ENCODE measurements around the gene PXMP4. TPM values are rescaled to one million over a fixed set of nuclear protein-coding genes. Genes with fewer than 3 reads are reported as not detected.

PXMP4 gene
- total and polyA plus RNA-seq, 2 experiments from 2014 or later = 5.9 to 14.1 TPM

GRCh38 chr20:33719277-33719988 is 677 bp downstream of the PXMP4 start:
- Histone ChIP-seq H3K36me3 (ENCODE audit: low read depth) (no peaks in the 10 kb centered on the region), H2AFZ (peak overlapping the region; percentile 90), H3K4me3 (peak overlapping the region; percentile 81), H3K27ac (peak overlapping the region; percentile 33; the same call in 1 of the 2 replicates), H4K20me1 (ENCODE audit: insufficient read depth) (no peaks in the 10 kb centered on the region), H3K4me1 (ENCODE audit: insufficient read depth) (no peaks in the 10 kb centered on the region), H3K9me3 (ENCODE audit: low read depth) (no peaks in the 10 kb centered on the region), H3K9me2 (ENCODE audit: insufficient read depth) (no peaks in the 10 kb centered on the region), H3K4me2 (ENCODE audit: unreplicated experiment) (peak overlapping the region; percentile 64), H3K79me2 (ENCODE audit: insufficient read depth) (0 out of 2 replicates have a peak, but pooled peaks cover 8% of the 10 kb centered on the region), H3K27me3 (replicated peaks; ENCODE audit: insufficient read depth) (no peaks in the 10 kb centered on the region), H3K9ac (peak overlapping the region; percentile 76), H3F3A (ENCODE audit: insufficient read depth) (no peaks in the 10 kb centered on the region)
- TF ChIP-seq EZH2 (IDR thresholded peaks at IDR 0.05; ENCODE audit: insufficient read depth, poor library complexity, severe bottlenecking) = no peak
- no peak for TF ChIP-seq EZH2phosphoT487 (IDR thresholded peaks at IDR 0.05; ENCODE audit: insufficient read depth, low read depth)
- WGBS, 2 experiments (ENCODE audit: low coverage in 1 of 2, low lambda C conversion rate in 2 of 2, missing lambda C conversion rate in 2 of 2) = 21 to 24% methylated on average over 13 of the region's 13 CpGs
- in situ Hi-C loops (cut with MboI) = no loop called here
- peak; percentile 26 for DNase-seq

- H4K20me1 ChIP-seq (ENCODE audit: insufficient read depth) = no peaks in the 10 kb centered on the region
- no peaks in the 10 kb centered on the region for H3K27me3 ChIP-seq (replicated peaks; ENCODE audit: insufficient read depth)
- no peak for DNase-seq
- H3K4me2 ChIP-seq (ENCODE audit: unreplicated experiment) = no peak overlapping the region
- no peaks in the 10 kb centered on the region for H3K9me3 ChIP-seq (ENCODE audit: low read depth)
- H3K27ac ChIP-seq = no peak overlapping the region
- TF ChIP-seq EZH2phosphoT487 (IDR thresholded peaks at IDR 0.05; ENCODE audit: insufficient read depth, low read depth) (no peak), EZH2 (IDR thresholded peaks at IDR 0.05; ENCODE audit: insufficient read depth, poor library complexity, severe bottlenecking) (no peak)
- 93% methylated on average over 2 of the region's 2 CpGs for WGBS, 2 experiments (ENCODE audit: low coverage in 1 of 2, low lambda C conversion rate in 2 of 2, missing lambda C conversion rate in 2 of 2)
- H3K4me3 ChIP-seq = no peak overlapping the region
- no peak overlapping the region for H2AFZ ChIP-seq
- no peak overlapping the region for H3K9ac ChIP-seq
- H3K9me2 ChIP-seq (ENCODE audit: insufficient read depth) = no peaks in the 10 kb centered on the region
- no peaks in the 10 kb centered on the region for H3K4me1 ChIP-seq (ENCODE audit: insufficient read depth)
- no peaks in the 10 kb centered on the region for H3K36me3 ChIP-seq (ENCODE audit: low read depth)
- 0 out of 2 replicates have a peak, but pooled peaks cover 8% of the 10 kb centered on the region for H3K79me2 ChIP-seq (ENCODE audit: insufficient read depth)
- in situ Hi-C loops (cut with MboI) = no loop called here
- no peaks in the 10 kb centered on the region for H3F3A ChIP-seq (ENCODE audit: insufficient read depth)
Measured at GRCh38 chr20:33716498-33716897, 3.6 kb downstream of the PXMP4 start.

GRCh38 chr20:33713865-33714367 is 6.2 kb downstream of the PXMP4 start:
- Histone ChIP-seq H2AFZ (no peak overlapping the region), H3K36me3 (ENCODE audit: low read depth) (no peaks in the 10 kb centered on the region), H3K27ac (no peak overlapping the region), H3K4me3 (no peak overlapping the region), H3K9me3 (ENCODE audit: low read depth) (no peaks in the 10 kb centered on the region), H3K27me3 (replicated peaks; ENCODE audit: insufficient read depth) (no peaks in the 10 kb centered on the region), H3K9me2 (ENCODE audit: insufficient read depth) (no peaks in the 10 kb centered on the region), H3F3A (ENCODE audit: insufficient read depth) (no peaks in the 10 kb centered on the region), H3K4me2 (ENCODE audit: unreplicated experiment) (no peak overlapping the region), H3K4me1 (ENCODE audit: insufficient read depth) (no peaks in the 10 kb centered on the region), H4K20me1 (ENCODE audit: insufficient read depth) (no peaks in the 10 kb centered on the region), H3K9ac (no peak overlapping the region), H3K79me2 (ENCODE audit: insufficient read depth) (0 out of 2 replicates have a peak, but pooled peaks cover 1% of the 10 kb centered on the region)
- no peak for TF ChIP-seq EZH2 (IDR thresholded peaks at IDR 0.05; ENCODE audit: insufficient read depth, poor library complexity, severe bottlenecking)
- no peak for TF ChIP-seq EZH2phosphoT487 (IDR thresholded peaks at IDR 0.05; ENCODE audit: insufficient read depth, low read depth)
- WGBS, 2 experiments (ENCODE audit: low coverage in 1 of 2, low lambda C conversion rate in 2 of 2, missing lambda C conversion rate in 2 of 2) = 82 to 87% methylated on average over 10 of the region's 10 CpGs
- in situ Hi-C loops (cut with MboI) = no loop called here
- no peak for DNase-seq

- TF ChIP-seq EZH2phosphoT487 (IDR thresholded peaks at IDR 0.05; ENCODE audit: insufficient read depth, low read depth) (no peak), EZH2 (IDR thresholded peaks at IDR 0.05; ENCODE audit: insufficient read depth, poor library complexity, severe bottlenecking) (no peak)
- no peak overlapping the region for H2AFZ ChIP-seq
- no peaks in the 10 kb centered on the region for H3K27me3 ChIP-seq (replicated peaks; ENCODE audit: insufficient read depth)
- H3F3A ChIP-seq (ENCODE audit: insufficient read depth) = no peaks in the 10 kb centered on the region
- no peaks in the 10 kb centered on the region for H3K9me2 ChIP-seq (ENCODE audit: insufficient read depth)
- in situ Hi-C loops (cut with MboI) = no loop called here
- H3K27ac ChIP-seq = no peak overlapping the region
- H4K20me1 ChIP-seq (ENCODE audit: insufficient read depth) = no peaks in the 10 kb centered on the region
- no peaks in the 10 kb centered on the region for H3K36me3 ChIP-seq (ENCODE audit: low read depth)
- H3K9me3 ChIP-seq (ENCODE audit: low read depth) = no peaks in the 10 kb centered on the region
- no peaks in the 10 kb centered on the region for H3K4me1 ChIP-seq (ENCODE audit: insufficient read depth)
- H3K4me3 ChIP-seq = no peak overlapping the region
- H3K9ac ChIP-seq = no peak overlapping the region
- H3K4me2 ChIP-seq (ENCODE audit: unreplicated experiment) = no peak overlapping the region
- 33 to 76% methylated on average over 1 of the region's 1 CpG for WGBS, 2 experiments (ENCODE audit: low coverage in 1 of 2, low lambda C conversion rate in 2 of 2, missing lambda C conversion rate in 2 of 2)
- no peak for DNase-seq
- H3K79me2 ChIP-seq (ENCODE audit: insufficient read depth) = no peaks in the 10 kb centered on the region
Measured at GRCh38 chr20:33711446-33711738, 8.7 kb downstream of the PXMP4 start.
